Naive thymus-derived CD4-positive, alpha-beta T cell (primary cell): ENCODE results near the gene E2F4. TPM values are rescaled to one million over a fixed set of nuclear protein-coding genes. Genes with fewer than 3 reads are reported as not detected.
A peak's percentile ranks its signal among the peaks of the same experiment; 100 is the strongest.

Experiments used
- ATAC-seq: fragments of 150-1000 bp; cut with Tn5 transposase; 2 replicates; pipeline ENCODE4 v1.10.0; 2021; ENCODE audit warnings: mild to moderate bottlenecking, moderate library complexity
- CTCF ChIA-PET: fragments of 350-600 bp; sonication (Branson Sonifier 250); formaldehyde crosslinking; loops from one replicate; lab custom pipeline; 2021; ENCODE audit warnings: antibody characterized with exemption; lab: Charles Lee
- POLR2A ChIA-PET: fragments of 350-600 bp; sonication (Branson Sonifier 250); formaldehyde crosslinking; loops from one replicate; lab custom pipeline; 2021; ENCODE audit warnings: antibody characterized with exemption, inconsistent platforms; lab: Charles Lee
- DNase-seq, 9 donors: peaks; one replicate each; pipeline versions ENCODE4 v3.0.0 to v3.0.0-alpha.2; 2020 to 2022; ENCODE audit warnings: mixed read lengths in 1 of 9
- H3K27ac ChIP-seq: one replicate; pipeline ENCODE4 v1.7.0; 2013; ENCODE audit warnings: mild to moderate bottlenecking, low read depth, low read length, moderate library complexity
- H3K27me3 ChIP-seq, 2 donors: one replicate each; pipeline ENCODE4 v1.7.0; 2013; ENCODE audit warnings: low read length in 2 of 2, mild to moderate bottlenecking in 2 of 2, moderate library complexity in 2 of 2; ENCODE audit not compliant: control insufficient read depth in 2 of 2, insufficient read depth in 2 of 2
- H3K36me3 ChIP-seq, 3 experiments: 1 replicate in 2 of 3; 2 replicates in 1 of 3; pipeline ENCODE4 v1.7.0; 2013; ENCODE audit warnings: low read length in 3 of 3, mild to moderate bottlenecking in 3 of 3, moderate library complexity in 1 of 3; ENCODE audit not compliant: insufficient read depth in 3 of 3, control insufficient read depth in 2 of 3
- H3K4me1 ChIP-seq, 2 donors: one replicate each; pipeline ENCODE4 v1.7.0; 2013; ENCODE audit warnings: low read length in 2 of 2, mild to moderate bottlenecking in 2 of 2, moderate library complexity in 1 of 2; ENCODE audit not compliant: control insufficient read depth in 2 of 2, insufficient read depth in 2 of 2
- H3K4me3 ChIP-seq: 2 replicates; pipeline ENCODE4 v1.7.0; 2013; ENCODE audit warnings: mild to moderate bottlenecking, low read length
- H3K9me3 ChIP-seq, 3 experiments: 1 replicate in 2 of 3; 2 replicates in 1 of 3; pipeline ENCODE4 v1.7.0; 2013; ENCODE audit warnings: low read length in 3 of 3; ENCODE audit not compliant: control insufficient read depth in 2 of 3
- H3K27ac Mint-ChIP-seq, 9 donors: one replicate each; pipeline ENCODE4 v1.8.0; 2020 to 2022; ENCODE audit warnings: mixed read lengths in 9 of 9, mild to moderate bottlenecking in 8 of 9, moderate library complexity in 5 of 9, inconsistent platforms in 2 of 9
- H3K27me3 Mint-ChIP-seq, 5 donors: one replicate each; pipeline ENCODE4 v1.8.0; 2021 to 2022; ENCODE audit warnings: mixed read lengths in 5 of 5, mild to moderate bottlenecking in 1 of 5
- H3K36me3 Mint-ChIP-seq, 5 donors: one replicate each; pipeline ENCODE4 v1.8.0; 2020 to 2022; ENCODE audit warnings: mixed read lengths in 5 of 5, mild to moderate bottlenecking in 3 of 5, inconsistent platforms in 1 of 5
- H3K4me1 Mint-ChIP-seq, 7 donors: one replicate each; pipeline ENCODE4 v1.8.0; 2020 to 2022; ENCODE audit warnings: mixed read lengths in 7 of 7, mild to moderate bottlenecking in 3 of 7, inconsistent platforms in 1 of 7
- H3K4me3 Mint-ChIP-seq, 10 donors: one replicate each; pipeline ENCODE4 v1.8.0; 2020 to 2022; ENCODE audit warnings: mild to moderate bottlenecking in 10 of 10, mixed read lengths in 10 of 10, moderate library complexity in 6 of 10, inconsistent platforms in 2 of 10
- H3K9me3 Mint-ChIP-seq, 11 donors: one replicate each; pipeline ENCODE4 v1.8.0; 2020 to 2022; ENCODE audit warnings: mixed read lengths in 11 of 11, mild to moderate bottlenecking in 4 of 11, inconsistent platforms in 1 of 11, moderate library complexity in 1 of 11
- intact Hi-C, 2 donors: fragments of 100-400 bp; cut with micrococcal nuclease; formaldehyde crosslinking; loops; one replicate each; pipeline ENCODE4 v1.15.1; 2023
- polyA plus RNA-seq, 2 donors: library from polyadenylated mRNA; unstranded; fragments of 300-500 nt; fragmentation: Illumina TruSeq; gene quantifications; one replicate each; pipeline ENCODE4 v1.2.3, GENCODE V29; 2021
- total RNA-seq, 6 experiments: library from RNA in 5 of 6; stranded (reverse) in 5 of 6; gene quantifications; 1 replicate in 5 of 6; 2 replicates in 1 of 6; pipeline ENCODE4 v1.2.3 and lab custom pipeline; 2021 to 2026

E2F4 gene
- total and polyA plus RNA-seq, 7 experiments from 2014 or later: 59.4 to 133 (median 73.0) TPM

- intact Hi-C loops: no loop called here
- Mint-ChIP-seq H3K4me3 (no peak overlapping the region), H3K27ac (no peak overlapping the region), H3K4me1 (peaks cover 8 to 40% (median 21%) of the 10 kb centered on the region in 7 donors), H3K27me3 (peaks cover 11 to 24% (median 16%) of the 10 kb centered on the region in 5 donors), H3K36me3 (peaks cover 0 to 5% (median 0%) of the 10 kb centered on the region in 5 donors), H3K9me3 (no peaks in the 10 kb centered on the region)
- H3K27me3 ChIP-seq: no peaks in the 10 kb centered on the region
- H3K4me3 ChIP-seq: no peak overlapping the region
- ChIA-PET POLR2A (interaction anchor here (1.4 kb wide), 1 partner anchor 19 kb away, joined by 7 read pairs; no protein-coding TSS in a partner anchor), CTCF (no interaction called here)
- ATAC-seq: no peak
- H3K36me3 ChIP-seq: peaks cover 0 to 7% (median 0%) of the 10 kb centered on the region in 3 experiments
- H3K27ac ChIP-seq: no peak overlapping the region
- H3K9me3 ChIP-seq: no peaks in the 10 kb centered on the region
- no peak for DNase-seq
- peaks cover 15% of the 10 kb centered on the region in 2 donors for H3K4me1 ChIP-seq
Measured at GRCh38 chr16:67181346-67181745, 10.6 kb upstream of the E2F4 start.

GRCh38 chr16:67182288-67182687, 9.7 kb upstream of the E2F4 start:
- DNase-seq (no peak), ATAC-seq (no peak)
- no peak overlapping the region for H3K4me3 Mint-ChIP-seq
- POLR2A ChIA-PET: interaction anchor here (2.2 to 4.2 kb wide), 3 partner anchors 10 to 22 kb away, joined by 5 to 22 read pairs (median 11); partner anchors contain the start of genes E2F4, FBXL8 and TRADD
- no peaks in the 10 kb centered on the region for H3K9me3 Mint-ChIP-seq
- no peaks in the 10 kb centered on the region for H3K36me3 Mint-ChIP-seq
- peaks cover 8 to 33% (median 18%) of the 10 kb centered on the region in 7 donors for H3K4me1 Mint-ChIP-seq
- Histone ChIP-seq H3K4me1 (peaks cover 15% of the 10 kb centered on the region in 2 donors), H3K27ac (no peak overlapping the region), H3K36me3 (peaks cover 0 to 7% (median 0%) of the 10 kb centered on the region in 3 experiments), H3K4me3 (no peak overlapping the region), H3K9me3 (no peaks in the 10 kb centered on the region), H3K27me3 (no peaks in the 10 kb centered on the region)
- CTCF ChIA-PET: interaction anchor here (0.7 kb wide), 1 partner anchor 206 kb away, joined by 3 read pairs; no protein-coding TSS in a partner anchor
- intact Hi-C loops: loop anchor here (2.0 kb wide), 4 partner anchors 45 to 299 kb away; partner anchors contain the start of genes ATP6V0D1 (in 2 of the 2), FHOD1 (in 1 of the 2), PHAF1 (in 1 of the 2) and TMEM208 (in 1 of the 2)
- H3K27ac Mint-ChIP-seq: no peak overlapping the region
- peaks cover 10 to 17% (median 11%) of the 10 kb centered on the region in 5 donors for H3K27me3 Mint-ChIP-seq

GRCh38 chr16:67183284-67183626, 8.7 kb upstream of the E2F4 start:
- Histone ChIP-seq H3K4me3 (peak overlapping the region; percentile 79), H3K9me3 (no peaks in the 10 kb centered on the region), H3K4me1 (peaks cover 12 to 15% of the 10 kb centered on the region in 2 donors), H3K36me3 (peaks cover 0 to 7% (median 0%) of the 10 kb centered on the region in 3 experiments), H3K27ac (peak overlapping the region; percentile 97), H3K27me3 (no peaks in the 10 kb centered on the region)
- POLR2A ChIA-PET: interaction anchor here (2.2 to 4.2 kb wide), 3 partner anchors 9 to 23 kb away, joined by 5 to 22 read pairs (median 11); partner anchors contain the start of genes E2F4, FBXL8 and TRADD
- H3K36me3 Mint-ChIP-seq: no peaks in the 10 kb centered on the region
- DNase-seq (no peak), ATAC-seq (no peak)
- no peak overlapping the region for H3K27ac Mint-ChIP-seq
- CTCF ChIA-PET: no interaction called here
- H3K27me3 Mint-ChIP-seq: peaks cover 6 to 15% (median 6%) of the 10 kb centered on the region in 5 donors
- intact Hi-C loops: loop anchor here (1.0 to 2.0 kb wide), 13 partner anchors 9 to 659 kb away; partner anchors contain the start of genes ATP6V0D1 (in 2 of the 2), FHOD1 (in 2 of the 2), CBFB (in 1 of the 2) and E2F4 (in 1 of the 2)
- H3K4me3 Mint-ChIP-seq: no peak overlapping the region
- H3K4me1 Mint-ChIP-seq: peaks cover 8 to 28% (median 16%) of the 10 kb centered on the region in 7 donors
- no peaks in the 10 kb centered on the region for H3K9me3 Mint-ChIP-seq

- DNase-seq (peak; percentile 90 to 98 (median 96)), ATAC-seq (peak; percentile 97)
- Histone ChIP-seq H3K27ac (peak within 1 kb of the TSS; percentile 97), H3K27me3 (no peaks in the 10 kb centered on the region), H3K4me3 (peak within 1 kb of the TSS; percentile 79), H3K4me1 (peaks cover 12 to 15% of the 10 kb centered on the region in 2 donors), H3K36me3 (peaks cover 0 to 7% (median 0%) of the 10 kb centered on the region in 3 experiments), H3K9me3 (no peaks in the 10 kb centered on the region)
- H3K4me1 Mint-ChIP-seq: peaks cover 8 to 24% (median 12%) of the 10 kb centered on the region in 7 donors
- POLR2A ChIA-PET: interaction anchor here (1.4 to 4.2 kb wide), 6 partner anchors 9 to 166 kb away, joined by 3 to 22 read pairs (median 6); partner anchors contain the start of genes E2F4, FBXL8, TMEM208 and TRADD
- peaks cover 3 to 15% (median 4%) of the 10 kb centered on the region in 5 donors for H3K27me3 Mint-ChIP-seq
- H3K27ac Mint-ChIP-seq: peak within 1 kb of the TSS in 2 of 9 donors; percentile 58 to 67
- intact Hi-C loops: loop anchor here (1.0 to 2.0 kb wide), 13 partner anchors 8 to 658 kb away; partner anchors contain the start of genes ATP6V0D1 (in 2 of the 2), FHOD1 (in 2 of the 2), PHAF1 (in 2 of the 2) and CBFB (in 1 of the 2)
- no peaks in the 10 kb centered on the region for H3K9me3 Mint-ChIP-seq
- CTCF ChIA-PET: interaction anchor here (1.8 to 2.4 kb wide), 3 partner anchors 8 to 166 kb away, joined by 7 to 15 read pairs (median 9); partner anchors contain the start of genes FBXL8 and TRADD
- no peaks in the 10 kb centered on the region for H3K36me3 Mint-ChIP-seq
- H3K4me3 Mint-ChIP-seq: peak within 1 kb of the TSS in 5 of 10 donors; percentile 48 to 91 (median 86)
Measured at GRCh38 chr16:67183627-67184452, 8.1 kb upstream of the E2F4 start, which contains the start of gene MATCAP1. Gene MATCAP1, minus strand, starts transcription at chr16:67183963. Its CDS starts 3,353 bp downstream, at chr16:67180610.

- Histone ChIP-seq H3K27ac (peak overlapping the region; percentile 97), H3K4me1 (peaks cover 12 to 15% of the 10 kb centered on the region in 2 donors), H3K36me3 (peaks cover 0 to 7% (median 0%) of the 10 kb centered on the region in 3 experiments), H3K4me3 (peak overlapping the region; percentile 79), H3K27me3 (no peaks in the 10 kb centered on the region), H3K9me3 (no peaks in the 10 kb centered on the region)
- ATAC-seq (no peak), DNase-seq (no peak)
- H3K4me1 Mint-ChIP-seq: peaks cover 8 to 18% (median 11%) of the 10 kb centered on the region in 7 donors
- H3K36me3 Mint-ChIP-seq: no peaks in the 10 kb centered on the region
- ChIA-PET CTCF (interaction anchor here (0.6 to 2.4 kb wide), 12 partner anchors 9 to 240 kb away, joined by 3 to 15 read pairs (median 4); partner anchors contain the start of genes FBXL8 and TRADD), POLR2A (interaction anchor here (1.0 to 4.2 kb wide), 9 partner anchors 8 to 250 kb away, joined by 3 to 22 read pairs (median 4); partner anchors contain the start of genes CIAO2B, E2F4, FBXL8 and TMEM208)
- H3K4me3 Mint-ChIP-seq: peak overlapping the region in 5 of 10 donors; percentile 48 to 91 (median 86)
- intact Hi-C loops: loop anchor here in 1 of 2 donors (2.0 kb wide), 1 partner anchor 76 kb away; the partner anchor contains the start of gene PHAF1
- no peaks in the 10 kb centered on the region for H3K9me3 Mint-ChIP-seq
- peak overlapping the region in 2 of 9 donors; percentile 58 to 67 for H3K27ac Mint-ChIP-seq
- peaks cover 0 to 15% (median 0%) of the 10 kb centered on the region in 5 donors for H3K27me3 Mint-ChIP-seq
Measured at GRCh38 chr16:67184453-67184994, 7.4 kb upstream of the E2F4 start.
